Measurements from ENCODE around the gene CTNNA3.
"Not testable (repeated sequence)": the region's sequence is repeated elsewhere in the genome, so short reads cannot be mapped to it uniquely, and the experiment has no call there.

CTNNA3 gene

DNA sequence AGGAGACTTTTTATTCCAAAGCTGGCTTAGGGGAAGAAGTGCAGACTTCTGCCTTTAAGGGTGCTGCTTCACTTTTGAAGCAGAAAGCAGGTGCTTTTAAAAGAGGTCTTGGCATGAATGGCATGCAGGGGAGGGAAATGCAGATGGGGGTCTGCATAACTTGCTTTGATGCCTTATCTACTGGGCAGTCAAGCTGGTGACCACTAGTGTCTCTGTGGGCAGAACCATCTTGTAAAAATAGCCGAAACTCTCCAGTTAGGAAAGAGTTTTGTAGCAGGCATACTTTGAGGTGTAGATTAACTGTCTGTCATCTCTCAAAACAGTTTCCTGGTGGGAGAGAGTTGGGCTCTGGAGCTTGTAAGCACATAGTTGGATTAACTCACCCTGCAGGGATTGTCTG lies 9.9 kb upstream of the CTNNA3 start:
- no peaks in the 10 kb centered on the region for H3K36me3 ChIP-seq (ENCODE audit: control insufficient read depth in 4 of 4, insufficient read depth in 4 of 4, low read length in 3 of 4)
- no peaks in the 10 kb centered on the region for H3K4me1 ChIP-seq (ENCODE audit: control extremely low read depth in 1 of 4, control insufficient read depth in 4 of 4, insufficient read depth in 4 of 4, low read length in 3 of 4)
- no peak for DNase-seq
- ChIA-PET POLR2A (no interaction called here), CTCF (interaction anchor here (1.5 kb wide), 1 partner anchor 76 kb away, joined by 3 read pairs; no protein-coding TSS in a partner anchor)
- peaks cover 0 to 2% (median 0%) of the 10 kb centered on the region in 5 experiments for H3K9me3 ChIP-seq (ENCODE audit: control extremely low read depth in 1 of 5, control insufficient read depth in 4 of 5, insufficient read depth in 2 of 5, low read depth in 1 of 5, low read length in 4 of 5)
- WGBS (ENCODE audit: insufficient coverage): no CpG with 5 or more reads among the region's 1 CpG
- no peak overlapping the region for H3K4me3 ChIP-seq (ENCODE audit: control insufficient read depth in 1 of 7, extremely low read depth in 1 of 7, insufficient read depth in 4 of 7, low read depth in 2 of 7, low read length in 6 of 7)
- H3K27ac ChIP-seq (ENCODE audit: insufficient read depth in 1 of 2, low read depth in 1 of 2, low read length in 2 of 2, poor library complexity in 1 of 2, severe bottlenecking in 2 of 2): no peak overlapping the region
- no peaks in the 10 kb centered on the region for H3K27me3 ChIP-seq (replicated peaks in 2 of 5; ENCODE audit: control insufficient read depth in 4 of 5, insufficient read depth in 5 of 5, low read length in 4 of 5)

DNA sequence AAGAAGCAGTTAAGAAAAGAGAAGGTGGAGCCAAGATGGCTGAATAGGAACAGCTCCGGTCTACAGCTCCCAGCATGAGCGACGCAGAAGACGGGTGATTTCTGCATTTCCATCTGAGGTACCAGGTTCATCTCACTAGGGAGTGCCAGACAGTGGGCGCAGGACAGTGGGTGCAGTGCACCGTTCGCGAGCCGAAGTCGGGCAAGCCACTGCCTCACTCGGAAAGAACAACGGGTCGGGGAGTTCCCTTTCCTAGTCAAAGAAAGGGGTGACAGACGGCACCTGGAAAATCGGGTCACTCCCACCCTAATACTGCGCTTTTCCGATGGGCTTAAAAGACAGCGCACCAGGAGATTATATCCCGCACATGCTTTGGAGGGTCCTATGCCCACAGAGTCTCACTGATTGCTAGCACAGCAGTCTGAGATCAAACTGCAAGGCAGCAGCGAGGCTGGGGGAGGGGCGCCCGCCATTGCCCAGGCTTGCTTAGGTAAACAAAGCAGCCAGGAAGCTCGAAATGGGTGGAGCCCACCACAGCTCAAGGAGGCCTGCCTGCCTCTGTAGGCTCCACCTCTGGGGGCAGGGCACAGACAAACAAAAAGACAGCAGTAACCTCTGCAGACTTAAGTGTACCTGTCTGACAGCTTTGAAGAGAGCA lies 3.7 kb upstream of the CTNNA3 start:
- WGBS (ENCODE audit: insufficient coverage): over 99% methylated on average over 15 of the region's 23 CpGs
- H3K9me3 ChIP-seq (ENCODE audit: control extremely low read depth in 1 of 5, control insufficient read depth in 4 of 5, insufficient read depth in 2 of 5, low read depth in 1 of 5, low read length in 4 of 5); DNase-seq; H3K27me3 ChIP-seq (replicated peaks in 2 of 5; ENCODE audit: control insufficient read depth in 4 of 5, insufficient read depth in 5 of 5, low read length in 4 of 5); POLR2A ChIA-PET; H3K36me3 ChIP-seq (ENCODE audit: control insufficient read depth in 4 of 4, insufficient read depth in 4 of 4, low read length in 3 of 4); H3K4me1 ChIP-seq (ENCODE audit: control extremely low read depth in 1 of 4, control insufficient read depth in 4 of 4, insufficient read depth in 4 of 4, low read length in 3 of 4); H3K27ac ChIP-seq (ENCODE audit: insufficient read depth in 1 of 2, low read depth in 1 of 2, low read length in 2 of 2, poor library complexity in 1 of 2, severe bottlenecking in 2 of 2); H3K4me3 ChIP-seq (ENCODE audit: control insufficient read depth in 1 of 7, extremely low read depth in 1 of 7, insufficient read depth in 4 of 7, low read depth in 2 of 7, low read length in 6 of 7): not testable (repeated sequence)
- CTCF ChIA-PET: interaction anchor here (7.2 kb wide), 1 partner anchor 80 kb away, joined by 124 read pairs; no protein-coding TSS in a partner anchor

DNA sequence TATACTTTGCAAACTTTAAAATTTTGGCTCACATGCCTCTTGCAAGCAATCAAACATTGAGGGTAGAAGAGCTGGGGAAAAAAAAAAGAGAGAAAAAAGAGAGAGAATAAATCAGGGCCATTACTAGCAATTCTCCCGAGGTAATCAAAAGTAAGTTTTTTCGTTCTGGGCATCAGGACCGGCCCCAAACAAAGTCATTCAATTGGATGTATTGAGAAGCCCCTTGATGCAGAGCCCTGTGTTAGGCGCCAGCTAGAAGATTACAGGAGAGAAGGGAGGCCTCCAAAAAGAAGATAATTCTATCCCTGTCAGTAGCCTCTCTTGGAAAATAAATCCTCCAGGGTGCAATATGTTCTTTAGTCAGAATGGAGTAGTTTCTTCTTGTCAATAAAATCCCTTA lies 2.2 kb upstream of the CTNNA3 start:
- H3K9me3 ChIP-seq (ENCODE audit: control extremely low read depth in 1 of 5, control insufficient read depth in 4 of 5, insufficient read depth in 2 of 5, low read depth in 1 of 5, low read length in 4 of 5): peaks cover 0 to 1% (median 0%) of the 10 kb centered on the region in 5 experiments
- WGBS (ENCODE audit: insufficient coverage): 84% methylated on average over 4 of the region's 4 CpGs
- H3K4me1 ChIP-seq (ENCODE audit: control extremely low read depth in 1 of 4, control insufficient read depth in 4 of 4, insufficient read depth in 4 of 4, low read length in 3 of 4): peaks cover 0 to 3% (median 0%) of the 10 kb centered on the region in 4 experiments
- H3K36me3 ChIP-seq (ENCODE audit: control insufficient read depth in 4 of 4, insufficient read depth in 4 of 4, low read length in 3 of 4): no peaks in the 10 kb centered on the region
- ChIA-PET POLR2A (no interaction called here), CTCF (interaction anchor here (1.2 to 7.2 kb wide), 5 partner anchors 11 to 90 kb away, joined by 3 to 124 read pairs (median 8); no protein-coding TSS in a partner anchor)
- no peak for DNase-seq
- H3K27ac ChIP-seq (ENCODE audit: insufficient read depth in 1 of 2, low read depth in 1 of 2, low read length in 2 of 2, poor library complexity in 1 of 2, severe bottlenecking in 2 of 2): no peak overlapping the region
- H3K4me3 ChIP-seq (ENCODE audit: control insufficient read depth in 1 of 7, extremely low read depth in 1 of 7, insufficient read depth in 4 of 7, low read depth in 2 of 7, low read length in 6 of 7): no peak overlapping the region
- H3K27me3 ChIP-seq (replicated peaks in 2 of 5; ENCODE audit: control insufficient read depth in 4 of 5, insufficient read depth in 5 of 5, low read length in 4 of 5): peaks cover 0 to 6% (median 3%) of the 10 kb centered on the region in 5 experiments

DNA sequence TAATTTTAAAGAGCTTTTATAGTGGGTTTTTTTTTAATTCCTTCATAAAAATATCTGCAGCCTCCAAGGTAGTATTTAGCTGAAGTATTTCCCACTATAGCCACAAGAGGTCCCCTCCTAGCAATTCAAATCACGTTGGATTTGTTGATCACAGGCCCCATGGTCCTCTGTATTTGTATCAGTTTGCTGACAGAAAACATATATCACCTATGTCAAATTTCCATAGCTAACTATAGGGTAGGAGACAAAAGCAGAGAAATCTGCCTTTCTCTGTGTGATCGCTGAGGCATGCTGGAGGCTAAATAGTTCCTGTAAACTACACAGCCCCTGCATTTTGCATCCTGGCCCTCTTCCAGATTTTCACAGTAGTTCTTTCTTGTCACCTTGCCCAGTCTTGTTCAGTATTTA lies 1.7 kb upstream of the CTNNA3 start:
- H3K4me3 ChIP-seq (ENCODE audit: control insufficient read depth in 1 of 7, extremely low read depth in 1 of 7, insufficient read depth in 4 of 7, low read depth in 2 of 7, low read length in 6 of 7): peak overlapping the region in 1 of 7 experiments; percentile 33
- peak; percentile 56 to 73 (median 70) for DNase-seq
- ChIA-PET CTCF (interaction anchor here (0.8 to 7.2 kb wide), 9 partner anchors 10 to 91 kb away, joined by 3 to 124 read pairs (median 4); no protein-coding TSS in a partner anchor), POLR2A (interaction anchor here (0.7 kb wide), 1 partner anchor 832 kb away, joined by 3 read pairs; no protein-coding TSS in a partner anchor)
- H3K27ac ChIP-seq (ENCODE audit: insufficient read depth in 1 of 2, low read depth in 1 of 2, low read length in 2 of 2, poor library complexity in 1 of 2, severe bottlenecking in 2 of 2): no peak overlapping the region
- WGBS (ENCODE audit: insufficient coverage): 0% methylated on average over 2 of the region's 2 CpGs
- peaks cover 0 to 1% (median 0%) of the 10 kb centered on the region in 5 experiments for H3K9me3 ChIP-seq (ENCODE audit: control extremely low read depth in 1 of 5, control insufficient read depth in 4 of 5, insufficient read depth in 2 of 5, low read depth in 1 of 5, low read length in 4 of 5)
- H3K4me1 ChIP-seq (ENCODE audit: control extremely low read depth in 1 of 4, control insufficient read depth in 4 of 4, insufficient read depth in 4 of 4, low read length in 3 of 4): peaks cover 0 to 3% (median 0%) of the 10 kb centered on the region in 4 experiments
- peaks cover 0 to 6% (median 3%) of the 10 kb centered on the region in 5 experiments for H3K27me3 ChIP-seq (replicated peaks in 2 of 5; ENCODE audit: control insufficient read depth in 4 of 5, insufficient read depth in 5 of 5, low read length in 4 of 5)
- no peaks in the 10 kb centered on the region for H3K36me3 ChIP-seq (ENCODE audit: control insufficient read depth in 4 of 4, insufficient read depth in 4 of 4, low read length in 3 of 4)

DNA sequence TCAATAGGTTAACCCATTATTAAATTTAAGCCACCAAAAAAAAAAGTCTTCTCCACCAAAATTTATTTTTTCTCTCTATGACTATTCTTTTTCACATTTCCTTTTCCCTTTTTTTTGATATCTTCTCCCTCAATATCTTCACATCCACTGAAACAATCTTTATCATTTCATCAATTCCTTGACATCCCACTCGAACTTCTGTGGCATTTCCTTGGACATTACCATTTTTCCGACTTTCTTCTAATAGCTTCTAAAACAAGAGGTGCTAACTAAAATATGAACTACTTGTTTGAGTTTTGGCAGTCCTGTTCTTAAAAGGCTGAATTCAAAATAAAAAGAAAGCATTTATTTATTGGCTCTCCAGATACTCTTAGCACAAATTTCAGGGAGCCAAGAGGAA lies 684 bp upstream of the CTNNA3 start:
- Histone ChIP-seq H3K4me1 (ENCODE audit: control extremely low read depth in 1 of 4, control insufficient read depth in 4 of 4, insufficient read depth in 4 of 4, low read length in 3 of 4) (peaks cover 0 to 3% (median 0%) of the 10 kb centered on the region in 4 experiments), H3K27me3 (replicated peaks in 2 of 5; ENCODE audit: control insufficient read depth in 4 of 5, insufficient read depth in 5 of 5, low read length in 4 of 5) (peaks cover 0 to 6% (median 3%) of the 10 kb centered on the region in 5 experiments), H3K9me3 (ENCODE audit: control extremely low read depth in 1 of 5, control insufficient read depth in 4 of 5, insufficient read depth in 2 of 5, low read depth in 1 of 5, low read length in 4 of 5) (peaks cover 0 to 1% (median 0%) of the 10 kb centered on the region in 5 experiments), H3K36me3 (ENCODE audit: control insufficient read depth in 4 of 4, insufficient read depth in 4 of 4, low read length in 3 of 4) (no peaks in the 10 kb centered on the region), H3K27ac (ENCODE audit: insufficient read depth in 1 of 2, low read depth in 1 of 2, low read length in 2 of 2, poor library complexity in 1 of 2, severe bottlenecking in 2 of 2) (no peak overlapping the region), H3K4me3 (ENCODE audit: control insufficient read depth in 1 of 7, extremely low read depth in 1 of 7, insufficient read depth in 4 of 7, low read depth in 2 of 7, low read length in 6 of 7) (no peak overlapping the region)
- DNase-seq: no peak
- ChIA-PET CTCF (interaction anchor here (1.1 to 7.2 kb wide), 7 partner anchors 20 to 92 kb away, joined by 4 to 124 read pairs (median 8); no protein-coding TSS in a partner anchor), POLR2A (interaction anchor here (0.6 kb wide), 1 partner anchor 83 kb away, joined by 3 read pairs; no protein-coding TSS in a partner anchor)
- 80% methylated on average over 1 of the region's 2 CpGs for WGBS (ENCODE audit: insufficient coverage)

DNA sequence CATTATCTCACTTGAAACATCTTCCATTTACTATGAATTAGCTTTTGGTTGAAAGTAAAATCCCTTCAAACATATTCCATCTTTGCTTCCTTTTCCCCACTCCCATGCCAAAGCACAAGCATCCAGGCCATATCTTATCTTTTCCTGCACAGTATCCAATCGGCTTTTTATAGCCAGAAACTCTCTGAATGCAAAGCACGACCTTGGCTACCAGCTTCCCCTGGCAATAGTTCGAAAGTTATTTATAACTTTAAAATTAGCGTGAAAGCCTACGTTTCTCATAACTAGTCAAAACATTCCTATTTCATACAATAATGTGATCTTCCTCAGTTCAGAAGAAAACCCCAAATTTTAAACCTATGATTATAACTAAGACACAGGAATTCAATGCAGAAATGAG lies 440 bp downstream of the CTNNA3 start:
- H3K4me3 ChIP-seq (ENCODE audit: control insufficient read depth in 1 of 7, extremely low read depth in 1 of 7, insufficient read depth in 4 of 7, low read depth in 2 of 7, low read length in 6 of 7): no peak overlapping the region
- H3K4me1 ChIP-seq (ENCODE audit: control extremely low read depth in 1 of 4, control insufficient read depth in 4 of 4, insufficient read depth in 4 of 4, low read length in 3 of 4): peaks cover 0 to 3% (median 0%) of the 10 kb centered on the region in 4 experiments
- H3K27me3 ChIP-seq (replicated peaks in 2 of 5; ENCODE audit: control insufficient read depth in 4 of 5, insufficient read depth in 5 of 5, low read length in 4 of 5): peaks cover 0 to 6% (median 3%) of the 10 kb centered on the region in 5 experiments
- 43% methylated on average over 5 of the region's 5 CpGs for WGBS (ENCODE audit: insufficient coverage)
- no peak overlapping the region for H3K27ac ChIP-seq (ENCODE audit: insufficient read depth in 1 of 2, low read depth in 1 of 2, low read length in 2 of 2, poor library complexity in 1 of 2, severe bottlenecking in 2 of 2)
- ChIA-PET POLR2A (no interaction called here), CTCF (interaction anchor here (7.2 kb wide), 1 partner anchor 84 kb away, joined by 124 read pairs; no protein-coding TSS in a partner anchor)
- DNase-seq: no peak
- peaks cover 0 to 1% (median 0%) of the 10 kb centered on the region in 5 experiments for H3K9me3 ChIP-seq (ENCODE audit: control extremely low read depth in 1 of 5, control insufficient read depth in 4 of 5, insufficient read depth in 2 of 5, low read depth in 1 of 5, low read length in 4 of 5)
- H3K36me3 ChIP-seq (ENCODE audit: control insufficient read depth in 4 of 4, insufficient read depth in 4 of 4, low read length in 3 of 4): no peaks in the 10 kb centered on the region

DNA sequence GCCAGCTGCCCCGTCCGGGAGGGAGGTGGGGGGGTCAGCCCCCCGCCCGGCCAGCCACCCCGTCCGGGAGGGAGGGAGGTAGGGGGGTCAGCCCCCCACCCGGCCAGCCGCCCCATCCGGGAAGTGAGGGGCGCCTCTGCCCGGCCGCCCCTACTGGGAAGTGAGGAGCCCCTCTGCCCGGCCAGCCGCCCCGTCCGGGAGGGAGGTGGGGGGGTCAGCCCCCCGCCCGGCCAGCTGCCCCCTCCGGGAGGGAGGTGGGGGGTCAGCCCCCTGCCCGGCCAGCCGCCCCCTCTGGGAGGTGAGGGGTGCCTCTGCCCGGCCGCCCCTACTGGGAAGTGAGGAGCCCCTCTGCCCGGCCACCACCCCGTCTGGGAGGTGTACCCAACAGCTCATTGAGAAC lies 4.1 kb downstream of the CTNNA3 start:
- H3K4me3 ChIP-seq (ENCODE audit: control insufficient read depth in 1 of 7, extremely low read depth in 1 of 7, insufficient read depth in 4 of 7, low read depth in 2 of 7, low read length in 6 of 7); H3K9me3 ChIP-seq (ENCODE audit: control extremely low read depth in 1 of 5, control insufficient read depth in 4 of 5, insufficient read depth in 2 of 5, low read depth in 1 of 5, low read length in 4 of 5); H3K27ac ChIP-seq (ENCODE audit: insufficient read depth in 1 of 2, low read depth in 1 of 2, low read length in 2 of 2, poor library complexity in 1 of 2, severe bottlenecking in 2 of 2); CTCF ChIA-PET; H3K4me1 ChIP-seq (ENCODE audit: control extremely low read depth in 1 of 4, control insufficient read depth in 4 of 4, insufficient read depth in 4 of 4, low read length in 3 of 4); POLR2A ChIA-PET; DNase-seq; H3K27me3 ChIP-seq (replicated peaks in 2 of 5; ENCODE audit: control insufficient read depth in 4 of 5, insufficient read depth in 5 of 5, low read length in 4 of 5); H3K36me3 ChIP-seq (ENCODE audit: control insufficient read depth in 4 of 4, insufficient read depth in 4 of 4, low read length in 3 of 4): not testable (repeated sequence)
- no CpG with 5 or more reads among the region's 25 CpGs for WGBS (ENCODE audit: insufficient coverage)
